ENCODE results near the gene SCFD2. TPM values are rescaled to one million over a fixed set of nuclear protein-coding genes. Genes with fewer than 3 reads are reported as not detected.
"Not testable (repeated sequence)": the region's sequence is repeated elsewhere in the genome, so short reads cannot be mapped to it uniquely, and the experiment has no call there.

The SCFD2 gene
- total RNA-seq, 1 donor from 2014 or later, result 21.7 TPM

- DNase-seq (ENCODE audit: low read depth), result peak; percentile 95
Measured at GRCh38 chr4:52837716-52838558, 527.9 kb downstream of the SCFD2 start.

GRCh38 chr4:52836678-52837077 is 529.2 kb downstream of the SCFD2 start:
- no peak for DNase-seq (ENCODE audit: low read depth)

GRCh38 chr4:52836120-52836519 is 529.7 kb downstream of the SCFD2 start:
- no peak for DNase-seq (ENCODE audit: low read depth)

- not testable (repeated sequence) for DNase-seq (ENCODE audit: low read depth)
Measured at GRCh38 chr4:52834641-52835456, 531.0 kb downstream of the SCFD2 start.

GRCh38 chr4:52833941-52834525 is 531.8 kb downstream of the SCFD2 start:
- no peak for DNase-seq (ENCODE audit: low read depth)

- no peak for DNase-seq (ENCODE audit: low read depth)
Measured at GRCh38 chr4:52825460-52826090, 540.3 kb downstream of the SCFD2 start.

- peak; percentile 82 for DNase-seq (ENCODE audit: low read depth)
Measured at GRCh38 chr4:52824603-52825459, 541.0 kb downstream of the SCFD2 start.

- DNase-seq (ENCODE audit: low read depth), result no peak
Measured at GRCh38 chr4:52824270-52824602, 541.6 kb downstream of the SCFD2 start.

- DNase-seq (ENCODE audit: low read depth), result no peak
Measured at GRCh38 chr4:52823702-52824092, 542.2 kb downstream of the SCFD2 start.

Other genes with a start within 250 kb of the SCFD2 start
- 44.3 and 51.3 TPM in 2 replicates for gene FIP1L1, start 11.6 kb upstream of the SCFD2 start, total RNA-seq
- gene LNX1, start 225.4 kb upstream of the SCFD2 start, total RNA-seq, result 20.4 and 35.3 TPM in 2 replicates